Keratinocyte (primary cell): ENCODE data around the gene RUNX1. TPM values are rescaled to one million over a fixed set of nuclear protein-coding genes. Genes with fewer than 3 reads are reported as not detected.

ENCODE experiments used
- DNase-seq: peaks from one replicate; pipeline ENCODE4 v3.0.0-alpha.2; 2011; ENCODE audit warnings: low read depth, missing footprints, low spot score
- FAIRE-seq: peaks from 2 replicates; lab custom pipeline; 2011; peaks lifted over from hg19 to GRCh38; lab: Jason Lieb, UNC
- H2AFZ ChIP-seq: 2 replicates; pipeline ENCODE4 v1.6.0; 2012; ENCODE audit warnings: low read length, control low read depth, inconsistent platforms; ENCODE audit not compliant: control insufficient read depth
- H3K27ac ChIP-seq: 2 replicates; pipeline ENCODE4 v1.5.1; 2011; ENCODE audit warnings: low read length; ENCODE audit not compliant: control insufficient read depth, insufficient read depth
- H3K27me3 ChIP-seq: 3 replicates; pipeline ENCODE4 v1.6.0; 2011; ENCODE audit warnings: low read length; ENCODE audit not compliant: control insufficient read depth, insufficient read depth; ENCODE audit errors: extremely low read depth
- H3K36me3 ChIP-seq, 2 experiments: 2 replicates in 1 of 2; 3 replicates in 1 of 2; pipeline ENCODE4 v1.5.1; 2011; ENCODE audit warnings: low read length in 2 of 2, mild to moderate bottlenecking in 1 of 2; ENCODE audit not compliant: control insufficient read depth in 2 of 2, insufficient read depth in 2 of 2; ENCODE audit errors: extremely low read depth in 1 of 2
- H3K4me1 ChIP-seq: 3 replicates; pipeline ENCODE4 v1.5.1; 2011; ENCODE audit warnings: low read length; ENCODE audit not compliant: control insufficient read depth, insufficient read depth; ENCODE audit errors: extremely low read depth
- H3K4me2 ChIP-seq: 3 replicates; pipeline ENCODE4 v1.6.0; 2011; ENCODE audit warnings: low read depth, low read length; ENCODE audit not compliant: control insufficient read depth, insufficient read depth; ENCODE audit errors: extremely low read depth
- H3K4me3 ChIP-seq, 3 experiments: fragments of 200-600 bp in 1 of 3; sonication (generic) in 1 of 3; 2 replicates in 2 of 3; 3 replicates in 1 of 3; pipeline ENCODE4 v1.5.1; 2011 to 2016; ENCODE audit warnings: low read length in 3 of 3, mild to moderate bottlenecking in 3 of 3, control low read depth in 2 of 3, inconsistent platforms in 1 of 3, low read depth in 1 of 3, mixed read lengths in 1 of 3, mixed run types in 1 of 3, moderate library complexity in 1 of 3; ENCODE audit not compliant: control insufficient read depth in 2 of 3, insufficient read depth in 2 of 3; ENCODE audit errors: extremely low read depth in 1 of 3
- H3K79me2 ChIP-seq: 2 replicates; pipeline ENCODE4 v1.6.0; 2012; ENCODE audit warnings: low read length; ENCODE audit not compliant: control insufficient read depth, insufficient read depth
- H3K9ac ChIP-seq: 3 replicates; pipeline ENCODE4 v1.6.0; 2011; ENCODE audit warnings: low read length; ENCODE audit not compliant: control insufficient read depth, insufficient read depth; ENCODE audit errors: extremely low read depth
- H3K9me1 ChIP-seq: 3 replicates; pipeline ENCODE4 v1.6.0; 2011; ENCODE audit warnings: low read length; ENCODE audit not compliant: control insufficient read depth, insufficient read depth; ENCODE audit errors: extremely low read depth
- H3K9me3 ChIP-seq: 2 replicates; pipeline ENCODE4 v1.5.1; 2012; ENCODE audit warnings: low read depth, low read length; ENCODE audit not compliant: control insufficient read depth
- H4K20me1 ChIP-seq: 3 replicates; pipeline ENCODE4 v1.6.0; 2011; ENCODE audit warnings: low read length; ENCODE audit not compliant: control insufficient read depth, insufficient read depth; ENCODE audit errors: extremely low read depth
- EZH2 ChIP-seq: IDR thresholded peaks from one replicate; pipeline ENCODE4 v1.6.1; 2012; ENCODE audit warnings: inconsistent platforms, mild to moderate bottlenecking, low read length, moderate library complexity
- dilution Hi-C: fragments of 300-500 bp; cut with MboI; formaldehyde crosslinking; loops from one replicate; pipeline ENCODE4 v1.7.0; 2020; ENCODE audit warnings: low sequenced_read_pairs; ENCODE audit not compliant: extremely low pct_ligation_motif_present
- polyA plus RNA-seq, 5 experiments: library from polyadenylated mRNA; depleted of rRNA in 3 of 5; stranded (reverse) in 3 of 5; stranded (forward) in 1 of 5; unstranded in 1 of 5; fragments of >200 nt; gene quantifications; 1 replicate in 1 of 5; 2 replicates in 3 of 5; 3 replicates in 1 of 5; pipeline versions ENCODE4 v1.2.1 to v1.2.3, GENCODE V29; 2011 to 2012; ENCODE audit warnings: missing spikeins in 2 of 5, low read depth in 1 of 5, low replicate concordance in 1 of 5
- TF ChIP-seq, protein P1 (sequence below), 3 experiments: IDR thresholded peaks in 1 of 3; conservative IDR thresholded peaks in 1 of 3; optimal IDR thresholded peaks in 1 of 3; 2 replicates in 2 of 3; 3 replicates in 1 of 3; pipeline versions ENCODE3 to v1.5.1; 2011; ENCODE audit warnings: low read length in 3 of 3, mild to moderate bottlenecking in 3 of 3, moderate library complexity in 2 of 3, control low read depth in 1 of 3, inconsistent platforms in 1 of 3; ENCODE audit not compliant: insufficient read depth in 2 of 3; ENCODE audit errors: extremely low read depth in 1 of 3

RUNX1 gene
- polyA plus RNA-seq, 1 donor (not counting 4 experiments of a cell fraction or from before 2014, with no cell fraction given) = 44.9 TPM

DNA sequence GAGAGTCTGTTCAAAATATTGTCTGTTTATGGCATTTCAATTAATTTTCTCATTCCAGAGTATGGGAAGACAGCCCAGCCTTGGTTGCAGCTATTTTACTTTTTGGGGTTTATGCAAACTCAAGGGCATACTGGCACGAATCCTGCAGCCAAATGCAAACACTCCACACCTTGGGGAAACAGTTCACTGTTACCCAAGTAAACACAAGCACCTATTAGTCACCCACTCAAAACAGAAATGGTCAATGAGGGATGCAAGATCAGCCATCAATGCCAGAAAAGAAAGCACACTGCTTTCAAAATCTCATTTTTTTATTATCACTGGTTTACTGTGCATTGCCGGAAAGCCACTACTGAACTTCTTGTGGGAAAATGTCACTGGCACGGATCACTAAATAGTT lies 170.6 kb downstream of the RUNX1 start:
- H3K79me2 ChIP-seq = peaks cover 98% of the 10 kb centered on the region
- H4K20me1 ChIP-seq = peaks cover 45% of the 10 kb centered on the region
- H3K9ac ChIP-seq = no peak overlapping the region
- FAIRE-seq = peak; percentile 43
- peaks cover 50% of the 10 kb centered on the region for H3K4me1 ChIP-seq
- no peak overlapping the region for H3K4me2 ChIP-seq
- DNase-seq = no peak
- no peak overlapping the region for H3K27ac ChIP-seq
- no peaks in the 10 kb centered on the region for H3K9me3 ChIP-seq
- no peak overlapping the region for H2AFZ ChIP-seq
- TF ChIP-seq, protein P1, sequence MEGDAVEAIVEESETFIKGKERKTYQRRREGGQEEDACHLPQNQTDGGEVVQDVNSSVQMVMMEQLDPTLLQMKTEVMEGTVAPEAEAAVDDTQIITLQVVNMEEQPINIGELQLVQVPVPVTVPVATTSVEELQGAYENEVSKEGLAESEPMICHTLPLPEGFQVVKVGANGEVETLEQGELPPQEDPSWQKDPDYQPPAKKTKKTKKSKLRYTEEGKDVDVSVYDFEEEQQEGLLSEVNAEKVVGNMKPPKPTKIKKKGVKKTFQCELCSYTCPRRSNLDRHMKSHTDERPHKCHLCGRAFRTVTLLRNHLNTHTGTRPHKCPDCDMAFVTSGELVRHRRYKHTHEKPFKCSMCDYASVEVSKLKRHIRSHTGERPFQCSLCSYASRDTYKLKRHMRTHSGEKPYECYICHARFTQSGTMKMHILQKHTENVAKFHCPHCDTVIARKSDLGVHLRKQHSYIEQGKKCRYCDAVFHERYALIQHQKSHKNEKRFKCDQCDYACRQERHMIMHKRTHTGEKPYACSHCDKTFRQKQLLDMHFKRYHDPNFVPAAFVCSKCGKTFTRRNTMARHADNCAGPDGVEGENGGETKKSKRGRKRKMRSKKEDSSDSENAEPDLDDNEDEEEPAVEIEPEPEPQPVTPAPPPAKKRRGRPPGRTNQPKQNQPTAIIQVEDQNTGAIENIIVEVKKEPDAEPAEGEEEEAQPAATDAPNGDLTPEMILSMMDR (optimal IDR thresholded peaks at IDR 0.05 in 1 of 3, IDR thresholded peaks at IDR 0.05 in 1 of 3, conservative IDR thresholded peaks at IDR 0.05 in 1 of 3; ENCODE audit: extremely low read depth in 1 of 3, insufficient read depth in 2 of 3, low read length in 3 of 3) = no peak
- no peak for TF ChIP-seq EZH2
- no peaks in the 10 kb centered on the region for H3K27me3 ChIP-seq
- dilution Hi-C loops = no loop called here
- H3K4me3 ChIP-seq = no peak overlapping the region
- H3K9me1 ChIP-seq = peaks cover 5% of the 10 kb centered on the region
- H3K36me3 ChIP-seq = peaks cover 39 to 62% of the 10 kb centered on the region in 2 experiments

DNA sequence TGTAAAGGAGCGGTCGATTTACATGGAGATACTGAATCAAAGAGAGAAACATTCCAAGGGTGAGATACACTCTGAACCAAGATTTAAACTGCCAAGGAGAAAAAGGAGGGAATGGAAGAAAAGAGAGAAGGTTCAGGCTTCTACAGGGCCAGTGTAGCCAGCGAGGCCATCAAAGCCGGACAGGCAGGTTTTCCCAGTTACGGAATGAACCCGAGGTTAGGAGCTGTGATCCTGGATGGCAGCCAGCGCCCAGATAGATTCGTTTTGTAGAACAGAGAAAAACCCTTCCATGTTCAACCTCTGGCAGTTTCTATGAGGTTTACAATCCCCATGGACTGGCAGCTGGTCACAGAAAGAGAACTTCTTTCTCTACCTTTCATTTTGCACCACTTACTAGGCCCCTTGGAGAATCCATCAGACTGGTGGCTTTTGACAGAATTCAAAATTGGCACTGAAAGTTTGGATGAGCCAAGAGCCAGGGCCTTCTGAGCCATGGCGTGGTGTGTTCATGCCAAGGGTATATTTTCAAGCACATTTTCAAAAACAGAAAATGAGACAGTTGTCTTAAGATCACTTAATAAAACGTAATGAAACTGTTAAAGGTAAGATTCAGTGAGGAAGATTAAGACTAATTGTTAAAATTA lies 171.5 kb downstream of the RUNX1 start:
- Histone ChIP-seq H3K4me2 (peak overlapping the region; percentile 24), H3K4me3 (no peak overlapping the region), H3K27ac (peak overlapping the region; percentile 3), H4K20me1 (peaks cover 53% of the 10 kb centered on the region), H3K9ac (no peak overlapping the region), H3K9me1 (peaks cover 6% of the 10 kb centered on the region), H3K27me3 (no peaks in the 10 kb centered on the region), H3K36me3 (peaks cover 39 to 63% of the 10 kb centered on the region in 2 experiments), H3K4me1 (peaks cover 43% of the 10 kb centered on the region), H3K9me3 (no peaks in the 10 kb centered on the region), H2AFZ (no peak overlapping the region), H3K79me2 (peaks cover 98% of the 10 kb centered on the region)
- peak; percentile 49 for FAIRE-seq
- no peak for TF ChIP-seq EZH2
- TF ChIP-seq, protein P1 (optimal IDR thresholded peaks at IDR 0.05 in 1 of 3, IDR thresholded peaks at IDR 0.05 in 1 of 3, conservative IDR thresholded peaks at IDR 0.05 in 1 of 3; ENCODE audit: extremely low read depth in 1 of 3, insufficient read depth in 2 of 3, low read length in 3 of 3) = no peak
- dilution Hi-C loops = no loop called here
- DNase-seq = no peak
